Measurements from ENCODE around the gene BLNK.

DNA sequence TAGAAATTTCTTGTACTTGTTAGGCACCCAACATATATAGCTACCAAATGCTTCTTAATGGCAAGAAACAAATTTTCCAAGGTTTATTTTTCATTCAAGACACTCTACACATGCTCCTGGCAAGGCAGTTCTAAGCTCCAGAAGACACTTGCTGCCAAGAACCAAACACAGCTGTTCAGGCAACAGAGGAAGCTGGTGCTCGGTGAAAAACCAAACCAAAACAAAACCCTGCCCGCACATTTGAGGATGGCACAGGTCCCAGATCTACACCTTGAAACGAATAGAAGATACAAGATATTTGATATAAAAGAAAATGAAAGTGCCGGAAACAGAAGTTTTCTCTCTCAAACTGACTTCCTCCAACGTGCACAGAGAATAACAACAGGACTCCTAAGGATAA lies 28.0 kb upstream of the BLNK start:
- TF ChIP-seq ZNF302 (CRISPR knock-in tag; IDR thresholded peaks at IDR 0.05) (no peak), NFE2L2 (conservative IDR thresholded peaks at IDR 0.05; ENCODE audit: low read length) (no peak), CBX2 (IDR thresholded peaks at IDR 0.05; ENCODE audit: borderline replicate concordance, low read depth) (no peak)
- TF ChIP-seq, protein P1, sequence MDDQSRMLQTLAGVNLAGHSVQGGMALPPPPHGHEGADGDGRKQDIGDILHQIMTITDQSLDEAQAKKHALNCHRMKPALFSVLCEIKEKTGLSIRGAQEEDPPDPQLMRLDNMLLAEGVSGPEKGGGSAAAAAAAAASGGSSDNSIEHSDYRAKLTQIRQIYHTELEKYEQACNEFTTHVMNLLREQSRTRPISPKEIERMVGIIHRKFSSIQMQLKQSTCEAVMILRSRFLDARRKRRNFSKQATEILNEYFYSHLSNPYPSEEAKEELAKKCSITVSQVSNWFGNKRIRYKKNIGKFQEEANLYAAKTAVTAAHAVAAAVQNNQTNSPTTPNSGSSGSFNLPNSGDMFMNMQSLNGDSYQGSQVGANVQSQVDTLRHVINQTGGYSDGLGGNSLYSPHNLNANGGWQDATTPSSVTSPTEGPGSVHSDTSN (IDR thresholded peaks at IDR 0.05) = no peak
